Measurements from ENCODE around the gene DFFB. TPM values are rescaled to one million over a fixed set of nuclear protein-coding genes. Genes with fewer than 3 reads are reported as not detected.

DFFB gene
- total and polyA plus RNA-seq, 2 of the 13 experiments (the other 11 are each of a cell fraction or from before 2014, with no cell fraction given), result 4.6 to 9.3 TPM

DNA sequence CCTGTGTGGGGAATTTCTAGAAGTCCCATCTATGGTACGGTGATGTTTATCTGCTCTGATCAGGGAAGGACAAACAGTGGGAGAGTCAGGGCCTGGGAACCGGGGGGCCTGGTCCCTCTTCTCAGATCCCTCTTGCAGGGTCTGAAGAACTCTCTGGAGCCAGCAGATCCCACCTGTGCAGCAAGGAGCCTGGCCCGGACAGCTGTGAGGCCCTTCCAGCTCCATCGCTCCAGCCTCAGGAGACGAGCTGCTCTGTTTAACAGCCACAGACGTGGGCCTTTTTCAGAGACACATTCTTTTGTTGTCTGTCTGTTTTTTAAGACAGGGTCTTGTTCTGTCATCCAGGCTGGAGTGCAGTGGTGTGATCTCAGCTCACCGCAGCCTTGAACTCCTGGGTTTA lies 28.3 kb downstream of the DFFB start:
- H3K4me3 ChIP-seq (replicated peaks in 1 of 3; ENCODE audit: insufficient read depth in 1 of 3, low read depth in 2 of 3, low read length in 3 of 3), result no peak overlapping the region
- CTCF ChIA-PET (ENCODE audit: low intra/inter-chr PET ratio, low total read pairs), result no interaction called here
- intact Hi-C loops (cut with micrococcal nuclease; ENCODE audit: unreplicated experiment), result no loop called here
- ATAC-seq, result no peak
- H3K4me2 ChIP-seq (ENCODE audit: low read depth, low read length), result no peak overlapping the region
- in situ Hi-C loops (cut with HindIII; ENCODE audit: extremely low pct_ligation_motif_present, low pct_unique_long_range_greater_than_20kb), result no loop called here
- H4K20me1 ChIP-seq (ENCODE audit: insufficient read depth, low read length), result no peaks in the 10 kb centered on the region
- 0 out of 2 replicates have a peak, but pooled peaks cover 6% of the 10 kb centered on the region for H3K4me1 ChIP-seq (ENCODE audit: insufficient read depth, low read length)
- no peak overlapping the region for H2AFZ ChIP-seq (ENCODE audit: low read length)
- no peaks in the 10 kb centered on the region for H3K79me2 ChIP-seq (ENCODE audit: insufficient read depth, low read length)
- 91% methylated on average over 7 of the region's 7 CpGs for WGBS (ENCODE audit: low lambda C conversion rate)
- H3K9me3 ChIP-seq (ENCODE audit: low read length), result no peaks in the 10 kb centered on the region
- DNase-seq (ENCODE audit: low spot score), result no peak
- FAIRE-seq, result no peak
- BruUV-seq (replicated peaks), result no TSS peak
- H3K36me3 ChIP-seq (replicated peaks in 1 of 2; ENCODE audit: control insufficient read depth in 1 of 2, insufficient read depth in 2 of 2, low read length in 2 of 2), result peaks cover 19 to 40% of the 10 kb centered on the region in 2 experiments; a peak in 4 of 5 replicates
- POLR2A ChIA-PET, result interaction anchor here (1.0 kb wide), 1 partner anchor 16 kb away, joined by 3 read pairs; no protein-coding TSS in a partner anchor
- H3K27me3 ChIP-seq (ENCODE audit: control insufficient read depth in 1 of 2, insufficient read depth in 2 of 2, low read length in 2 of 2), result no peaks in the 10 kb centered on the region
- H3K9ac ChIP-seq (ENCODE audit: insufficient read depth, low read depth, low read length), result no peak overlapping the region
- H3K27ac ChIP-seq (ENCODE audit: extremely low read length, insufficient read depth, low read length), result no peak overlapping the region
- TF ChIP-seq DZIP1 (CRISPR knock-in tag; IDR thresholded peaks at IDR 0.05) (no peak), NFKBIZ (CRISPR knock-in tag; IDR thresholded peaks at IDR 0.05) (no peak), KLF12 (CRISPR knock-in tag; IDR thresholded peaks at IDR 0.05; ENCODE audit: borderline replicate concordance) (no peak), ZFAT (CRISPR knock-in tag; conservative IDR thresholded peaks at IDR 0.05) (no peak), SATB2 (CRISPR knock-in tag; IDR thresholded peaks at IDR 0.05) (no peak), ASH2L (IDR thresholded peaks at IDR 0.05; ENCODE audit: insufficient read length, low read depth, low read length) (no peak), ZXDC (CRISPR knock-in tag; IDR thresholded peaks at IDR 0.05) (no peak), HDAC2 (CRISPR knock-in tag; IDR thresholded peaks at IDR 0.05) (no peak), ZNF619 (CRISPR knock-in tag; IDR thresholded peaks at IDR 0.05) (no peak), THAP11 (CRISPR knock-in tag; IDR thresholded peaks at IDR 0.05) (no peak), ZNF446 (CRISPR knock-in tag; IDR thresholded peaks at IDR 0.05) (no peak), ZNF644 (CRISPR knock-in tag; IDR thresholded peaks at IDR 0.05; ENCODE audit: low read depth) (no peak)
- TF ChIP-seq, protein P1, sequence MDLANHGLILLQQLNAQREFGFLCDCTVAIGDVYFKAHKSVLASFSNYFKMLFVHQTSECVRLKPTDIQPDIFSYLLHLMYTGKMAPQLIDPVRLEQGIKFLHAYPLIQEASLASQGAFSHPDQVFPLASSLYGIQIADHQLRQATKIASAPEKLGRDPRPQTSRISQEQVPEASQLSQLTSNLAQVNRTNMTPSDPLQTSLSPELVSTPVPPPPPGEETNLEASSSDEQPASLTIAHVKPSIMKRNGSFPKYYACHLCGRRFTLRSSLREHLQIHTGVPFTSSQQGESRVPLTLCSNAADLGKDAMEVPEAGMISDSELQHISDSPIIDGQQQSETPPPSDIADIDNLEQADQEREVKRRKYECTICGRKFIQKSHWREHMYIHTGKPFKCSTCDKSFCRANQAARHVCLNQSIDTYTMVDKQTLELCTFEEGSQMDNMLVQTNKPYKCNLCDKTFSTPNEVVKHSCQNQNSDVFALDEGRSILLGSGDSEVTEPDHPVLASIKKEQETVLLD (CRISPR knock-in tag; IDR thresholded peaks at IDR 0.05; ENCODE audit: low read depth), result no peak
- TF ChIP-seq, protein P2, sequence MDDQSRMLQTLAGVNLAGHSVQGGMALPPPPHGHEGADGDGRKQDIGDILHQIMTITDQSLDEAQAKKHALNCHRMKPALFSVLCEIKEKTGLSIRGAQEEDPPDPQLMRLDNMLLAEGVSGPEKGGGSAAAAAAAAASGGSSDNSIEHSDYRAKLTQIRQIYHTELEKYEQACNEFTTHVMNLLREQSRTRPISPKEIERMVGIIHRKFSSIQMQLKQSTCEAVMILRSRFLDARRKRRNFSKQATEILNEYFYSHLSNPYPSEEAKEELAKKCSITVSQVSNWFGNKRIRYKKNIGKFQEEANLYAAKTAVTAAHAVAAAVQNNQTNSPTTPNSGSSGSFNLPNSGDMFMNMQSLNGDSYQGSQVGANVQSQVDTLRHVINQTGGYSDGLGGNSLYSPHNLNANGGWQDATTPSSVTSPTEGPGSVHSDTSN (CRISPR knock-in tag; IDR thresholded peaks at IDR 0.05; ENCODE audit: borderline replicate concordance), result no peak
- TF ChIP-seq, protein P3, sequence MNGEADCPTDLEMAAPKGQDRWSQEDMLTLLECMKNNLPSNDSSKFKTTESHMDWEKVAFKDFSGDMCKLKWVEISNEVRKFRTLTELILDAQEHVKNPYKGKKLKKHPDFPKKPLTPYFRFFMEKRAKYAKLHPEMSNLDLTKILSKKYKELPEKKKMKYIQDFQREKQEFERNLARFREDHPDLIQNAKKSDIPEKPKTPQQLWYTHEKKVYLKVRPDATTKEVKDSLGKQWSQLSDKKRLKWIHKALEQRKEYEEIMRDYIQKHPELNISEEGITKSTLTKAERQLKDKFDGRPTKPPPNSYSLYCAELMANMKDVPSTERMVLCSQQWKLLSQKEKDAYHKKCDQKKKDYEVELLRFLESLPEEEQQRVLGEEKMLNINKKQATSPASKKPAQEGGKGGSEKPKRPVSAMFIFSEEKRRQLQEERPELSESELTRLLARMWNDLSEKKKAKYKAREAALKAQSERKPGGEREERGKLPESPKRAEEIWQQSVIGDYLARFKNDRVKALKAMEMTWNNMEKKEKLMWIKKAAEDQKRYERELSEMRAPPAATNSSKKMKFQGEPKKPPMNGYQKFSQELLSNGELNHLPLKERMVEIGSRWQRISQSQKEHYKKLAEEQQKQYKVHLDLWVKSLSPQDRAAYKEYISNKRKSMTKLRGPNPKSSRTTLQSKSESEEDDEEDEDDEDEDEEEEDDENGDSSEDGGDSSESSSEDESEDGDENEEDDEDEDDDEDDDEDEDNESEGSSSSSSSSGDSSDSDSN (CRISPR knock-in tag; IDR thresholded peaks at IDR 0.05), result no peak

All from HepG2 (cell line).